HG03045 (cell line): Measurements from ENCODE around the gene SEH1L.
A peak's percentile ranks its signal among the peaks of the same experiment; 100 is the strongest.
"Not testable (repeated sequence)": the region's sequence is repeated elsewhere in the genome, so short reads cannot be mapped to it uniquely, and the experiment has no call there.

Experiments used
- ATAC-seq: cut with Tn5 transposase; IDR thresholded peaks from one replicate; pipeline ENCODE4 v1.9.1; 2021; ENCODE audit warnings: mild to moderate bottlenecking, moderate library complexity; ENCODE audit not compliant: unreplicated experiment

Gene SEH1L

GRCh38 chr18:12995424-12995823, 47.6 kb downstream of the SEH1L start:
- ATAC-seq, result no peak

- no peak for ATAC-seq
Observed at GRCh38 chr18:12995952-12996477, 48.2 kb downstream of the SEH1L start.

- no peak for ATAC-seq
Observed at GRCh38 chr18:12996661-12997292, 49.0 kb downstream of the SEH1L start.

- ATAC-seq, result not testable (repeated sequence)
Observed at GRCh38 chr18:12997330-12997729, 49.5 kb downstream of the SEH1L start.

- ATAC-seq, result peak; percentile 39
Observed at GRCh38 chr18:12998332-12999060, 50.7 kb downstream of the SEH1L start.

- no peak for ATAC-seq
Observed at GRCh38 chr18:13003466-13003896, 55.7 kb downstream of the SEH1L start.

- no peak for ATAC-seq
Observed at GRCh38 chr18:13004396-13004795, 56.6 kb downstream of the SEH1L start.

GRCh38 chr18:13005289-13005688, 57.5 kb downstream of the SEH1L start:
- ATAC-seq, result no peak

- ATAC-seq, result no peak
Observed at GRCh38 chr18:13006531-13007247, 58.9 kb downstream of the SEH1L start.

GRCh38 chr18:13007248-13007560, 59.4 kb downstream of the SEH1L start:
- ATAC-seq, result no peak

GRCh38 chr18:13011719-13012118, 63.9 kb downstream of the SEH1L start:
- ATAC-seq, result no peak

GRCh38 chr18:13014232-13014631, 66.4 kb downstream of the SEH1L start:
- ATAC-seq, result no peak

GRCh38 chr18:13014818-13015217, 67.0 kb downstream of the SEH1L start:
- no peak for ATAC-seq

- ATAC-seq, result no peak
Observed at GRCh38 chr18:13017247-13017875, 69.5 kb downstream of the SEH1L start.

GRCh38 chr18:13018374-13018773, 70.6 kb downstream of the SEH1L start:
- no peak for ATAC-seq

GRCh38 chr18:13019301-13019700, 71.5 kb downstream of the SEH1L start:
- no peak for ATAC-seq

- no peak for ATAC-seq
Observed at GRCh38 chr18:13022644-13023043, 74.8 kb downstream of the SEH1L start.

- ATAC-seq, result no peak
Observed at GRCh38 chr18:13025233-13025632, 77.4 kb downstream of the SEH1L start.

- no peak for ATAC-seq
Observed at GRCh38 chr18:13026583-13027270, 78.9 kb downstream of the SEH1L start.

GRCh38 chr18:13028869-13029268, 81.1 kb downstream of the SEH1L start:
- ATAC-seq, result no peak

- no peak for ATAC-seq
Observed at GRCh38 chr18:13032173-13032572, 84.4 kb downstream of the SEH1L start.
